HG02852 (cell line): Measurements from ENCODE around the gene SLC22A7.
"Not testable (repeated sequence)": the region's sequence is repeated elsewhere in the genome, so short reads cannot be mapped to it uniquely, and the experiment has no call there.

Experiments
- ATAC-seq: cut with Tn5 transposase; IDR thresholded peaks from one replicate; pipeline ENCODE4 v1.9.1; 2021; ENCODE audit warnings: mild to moderate bottlenecking, moderate library complexity; ENCODE audit not compliant: unreplicated experiment

SLC22A7 gene

DNA sequence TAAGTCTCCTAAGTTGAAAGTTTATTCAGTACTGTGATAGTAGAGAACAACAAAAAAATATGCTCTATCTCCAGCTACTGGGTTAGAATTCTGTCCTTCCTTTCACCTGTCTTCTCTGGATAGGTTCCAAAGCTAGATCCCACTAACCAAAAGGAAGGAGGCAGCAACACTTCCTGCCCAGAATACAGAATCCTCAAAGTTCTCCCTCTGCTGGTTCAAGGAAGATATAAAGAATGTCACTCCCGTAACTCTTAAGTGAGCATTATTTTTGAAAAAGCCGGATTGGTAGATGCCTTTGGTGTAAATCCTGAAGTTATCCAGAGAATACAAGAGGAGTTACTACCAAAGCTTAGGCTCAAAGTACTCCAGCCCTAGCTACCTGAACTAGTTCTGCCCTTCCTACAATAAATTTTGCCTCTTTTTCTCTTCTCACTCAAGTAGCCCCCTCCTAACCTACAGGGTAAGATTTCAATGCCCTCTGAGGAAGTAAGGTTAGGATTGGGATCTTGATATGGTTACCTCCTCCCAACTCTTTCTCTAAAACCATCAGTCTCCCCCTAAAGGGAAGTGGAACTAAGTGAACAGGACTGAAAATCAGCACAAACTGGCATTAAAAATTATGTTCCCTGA, 36.5 kb downstream of the SLC22A7 start:
- no peak for ATAC-seq

DNA sequence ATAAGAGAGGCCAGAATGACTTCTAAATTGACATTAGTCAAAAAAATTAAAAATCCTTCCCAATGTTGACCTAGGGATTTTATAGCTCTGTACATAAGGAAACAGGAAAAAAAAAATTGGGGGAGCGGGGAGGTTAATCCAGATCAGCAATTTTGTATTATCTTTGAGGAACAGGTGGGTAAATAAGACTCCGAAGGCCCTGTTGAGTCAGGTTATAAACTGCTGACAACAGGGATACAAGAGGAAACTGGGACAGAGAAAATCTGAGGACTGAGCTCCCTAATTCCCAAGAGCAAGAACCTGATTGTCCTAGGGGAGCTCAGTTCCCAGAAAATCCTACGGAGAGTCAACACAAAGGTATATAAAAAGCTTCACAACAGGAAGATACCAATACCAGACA, 37.4 kb downstream of the SLC22A7 start:
- no peak for ATAC-seq

DNA sequence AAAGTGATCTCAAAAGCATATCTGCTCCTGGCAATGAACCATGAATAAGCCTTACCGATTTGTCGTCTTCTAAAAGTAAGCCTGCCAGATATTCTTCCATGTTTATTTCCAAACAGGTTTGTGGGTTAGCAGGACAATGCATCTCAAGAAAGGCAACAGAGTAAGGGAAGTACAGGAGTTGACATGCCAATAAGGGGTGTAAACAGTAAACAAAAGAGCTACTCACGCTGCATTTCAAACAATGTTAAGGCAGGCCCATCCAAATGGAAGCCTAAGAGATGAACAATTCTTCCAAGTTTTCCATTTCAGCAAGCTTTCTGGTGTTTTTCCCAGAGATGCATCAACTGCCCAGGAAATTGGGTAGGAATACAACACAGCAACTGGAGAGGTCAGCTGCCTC, 38.3 kb downstream of the SLC22A7 start:
- no peak for ATAC-seq

DNA sequence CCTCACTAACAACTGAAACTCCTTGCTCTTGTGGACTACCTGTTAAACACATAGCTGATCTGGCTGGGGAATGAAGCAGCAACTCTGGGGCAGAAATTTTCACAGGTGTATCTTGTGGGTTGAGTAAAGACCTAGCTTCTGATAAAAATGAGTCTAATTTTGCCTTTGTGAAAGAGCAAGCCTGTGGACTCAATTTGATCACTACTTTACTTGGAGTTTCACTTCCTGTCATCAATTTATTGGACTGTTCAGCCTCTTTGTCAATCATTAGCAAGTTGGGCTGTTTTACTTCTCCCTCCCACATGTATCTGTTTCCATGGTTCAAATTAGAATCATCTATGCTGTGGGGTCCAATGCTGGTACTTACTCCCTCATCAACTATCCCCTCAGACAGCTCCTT, 40.2 kb downstream of the SLC22A7 start:
- ATAC-seq: no peak

DNA sequence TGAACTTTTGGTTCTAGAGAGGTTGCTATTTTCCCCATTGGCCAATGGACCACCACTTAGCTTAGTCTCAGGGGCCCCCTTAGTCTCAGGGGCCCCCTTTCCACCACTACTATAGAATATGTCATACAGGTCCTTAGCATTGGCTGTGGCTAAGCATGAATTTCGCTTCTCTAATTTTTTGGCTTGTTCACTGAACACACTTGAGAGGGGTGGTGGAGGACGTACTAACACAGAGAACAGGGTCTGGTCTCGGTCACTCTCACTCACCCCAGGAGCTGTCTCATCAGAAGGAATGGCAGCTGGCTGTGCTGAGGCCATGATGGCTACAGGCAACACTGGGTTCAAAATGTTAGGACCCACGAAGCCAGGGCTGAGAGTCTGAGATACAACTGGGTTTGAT, 41.1 kb downstream of the SLC22A7 start:
- peak; percentile 77 for ATAC-seq

DNA sequence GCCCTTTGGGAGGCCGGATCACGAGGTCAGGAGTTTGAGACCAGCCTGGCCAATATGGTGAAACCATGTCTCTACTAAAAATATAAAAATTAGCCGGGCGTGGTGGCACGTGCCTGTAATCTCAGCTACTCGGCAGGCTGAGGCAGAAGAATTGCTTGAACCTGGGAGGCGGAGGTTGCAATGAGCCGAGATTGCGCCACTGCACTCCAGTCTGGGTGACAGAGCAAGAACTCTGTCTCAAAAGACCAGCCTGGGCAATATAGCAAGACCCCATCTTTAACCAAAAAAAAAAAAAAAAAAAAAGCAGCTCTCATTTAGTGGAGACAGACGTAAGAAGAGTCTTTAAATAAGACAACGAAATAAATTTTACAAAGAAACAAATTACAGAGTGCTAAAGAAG, 48.2 kb downstream of the SLC22A7 start:
- ATAC-seq: not testable (repeated sequence)

DNA sequence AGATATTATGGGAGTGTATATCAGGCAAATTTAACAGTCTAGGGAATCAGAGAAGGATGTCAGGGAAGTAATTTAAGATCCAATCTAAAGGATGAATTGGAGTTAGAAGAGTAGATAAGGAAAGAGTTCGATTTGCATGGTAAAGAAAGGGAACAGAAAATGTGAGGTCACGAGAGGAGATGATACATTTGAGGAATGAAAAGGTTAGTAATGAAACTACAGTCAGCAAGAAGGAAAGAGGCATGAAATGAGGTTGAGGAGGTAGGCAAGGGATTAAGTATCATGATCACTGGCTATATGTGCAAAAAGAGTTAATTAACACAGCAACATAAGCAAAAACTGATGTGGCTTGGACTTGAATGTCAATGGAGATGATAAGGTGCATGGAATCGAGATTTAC, 49.0 kb downstream of the SLC22A7 start:
- ATAC-seq: no peak

DNA sequence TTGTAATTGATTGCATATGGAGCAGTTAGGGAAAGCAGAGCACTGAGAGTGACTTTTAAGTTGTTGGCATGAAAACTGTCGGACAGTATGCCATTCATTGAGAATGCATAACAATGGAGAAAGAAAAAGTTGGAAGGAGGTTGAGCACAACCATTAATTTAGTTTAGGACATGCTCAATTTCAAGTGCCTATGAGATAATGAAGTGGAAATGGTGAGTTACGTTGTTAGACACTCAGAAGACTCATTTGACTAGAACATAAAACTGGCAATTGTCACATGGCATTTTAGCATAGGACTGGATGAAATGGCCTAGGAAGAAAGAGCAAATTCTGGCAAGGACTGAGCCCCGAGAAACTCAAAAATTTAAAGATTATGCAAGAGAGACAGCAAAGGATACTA, 49.4 kb downstream of the SLC22A7 start:
- ATAC-seq: no peak

DNA sequence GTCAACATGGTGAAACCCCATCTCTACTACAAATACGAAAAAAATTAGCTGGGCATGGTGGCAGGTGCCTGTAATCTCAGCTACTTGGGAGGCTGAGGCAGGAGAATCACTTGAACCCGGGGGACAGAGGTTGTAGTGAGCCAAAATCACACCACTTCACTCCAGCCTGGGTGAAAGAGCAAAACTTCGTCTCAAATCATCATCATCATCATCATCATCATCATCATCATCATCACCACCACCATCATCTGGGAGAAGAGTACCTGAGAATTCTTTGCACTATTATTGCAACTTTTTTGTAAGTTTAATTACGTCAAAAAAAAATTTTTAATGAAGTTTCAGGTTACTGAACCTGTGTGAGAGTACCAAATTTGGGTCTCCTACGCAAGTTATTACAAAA, 53.9 kb downstream of the SLC22A7 start:
- not testable (repeated sequence) for ATAC-seq
